ENCODE results near the gene RPS26. TPM values are rescaled to one million over a fixed set of nuclear protein-coding genes. Genes with fewer than 3 reads are reported as not detected.
"Not testable (repeated sequence)": the region's sequence is repeated elsewhere in the genome, so short reads cannot be mapped to it uniquely, and the experiment has no call there.

RPS26 gene
- total RNA-seq, 6 donors from 2014 or later, result 15.3 to 570 (median 150) TPM

DNA sequence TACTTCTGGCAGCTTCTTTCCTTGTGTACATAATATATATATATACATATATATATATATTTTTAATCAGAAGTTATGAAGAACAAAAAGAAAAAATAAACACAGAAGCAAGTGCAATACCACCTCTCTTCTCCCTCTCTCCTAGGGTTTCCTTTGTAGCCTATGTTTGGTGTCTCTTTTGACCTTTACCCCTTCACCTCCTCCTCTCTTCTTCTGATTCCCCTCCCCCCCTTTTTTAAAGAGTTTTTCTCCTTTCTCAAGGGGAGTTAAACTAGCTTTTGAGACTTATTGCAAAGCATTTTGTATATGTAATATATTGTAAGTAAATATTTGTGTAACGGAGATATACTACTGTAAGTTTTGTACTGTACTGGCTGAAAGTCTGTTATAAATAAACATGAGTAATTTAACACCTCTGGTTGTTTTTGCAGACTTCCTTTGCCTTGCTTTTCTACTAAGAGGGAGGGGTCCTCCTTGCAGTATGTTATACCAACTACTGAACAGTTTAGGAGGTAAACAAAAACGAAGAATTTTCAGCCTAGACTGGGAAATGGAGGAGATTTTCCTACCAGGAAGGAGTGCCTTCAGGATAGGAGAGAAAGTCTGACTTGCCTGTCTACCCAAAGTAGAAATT lies 3.6 kb upstream of the RPS26 start:
- Histone ChIP-seq H3K36me3 (peaks cover 7 to 41% (median 22%) of the 10 kb centered on the region in 4 donors), H3K9me3 (no peaks in the 10 kb centered on the region), H3K27ac (no peak overlapping the region), H3K27me3 (no peaks in the 10 kb centered on the region), H3K4me3 (no peak overlapping the region), H3K4me1 (peaks cover 4 to 18% (median 13%) of the 10 kb centered on the region in 4 donors)
- 56 to 57% methylated on average over 2 of the region's 2 CpGs for WGBS, 2 donors
- ATAC-seq (ENCODE audit: low FRiP score in 2 of 2), result no peak
- TF ChIP-seq, protein P1, sequence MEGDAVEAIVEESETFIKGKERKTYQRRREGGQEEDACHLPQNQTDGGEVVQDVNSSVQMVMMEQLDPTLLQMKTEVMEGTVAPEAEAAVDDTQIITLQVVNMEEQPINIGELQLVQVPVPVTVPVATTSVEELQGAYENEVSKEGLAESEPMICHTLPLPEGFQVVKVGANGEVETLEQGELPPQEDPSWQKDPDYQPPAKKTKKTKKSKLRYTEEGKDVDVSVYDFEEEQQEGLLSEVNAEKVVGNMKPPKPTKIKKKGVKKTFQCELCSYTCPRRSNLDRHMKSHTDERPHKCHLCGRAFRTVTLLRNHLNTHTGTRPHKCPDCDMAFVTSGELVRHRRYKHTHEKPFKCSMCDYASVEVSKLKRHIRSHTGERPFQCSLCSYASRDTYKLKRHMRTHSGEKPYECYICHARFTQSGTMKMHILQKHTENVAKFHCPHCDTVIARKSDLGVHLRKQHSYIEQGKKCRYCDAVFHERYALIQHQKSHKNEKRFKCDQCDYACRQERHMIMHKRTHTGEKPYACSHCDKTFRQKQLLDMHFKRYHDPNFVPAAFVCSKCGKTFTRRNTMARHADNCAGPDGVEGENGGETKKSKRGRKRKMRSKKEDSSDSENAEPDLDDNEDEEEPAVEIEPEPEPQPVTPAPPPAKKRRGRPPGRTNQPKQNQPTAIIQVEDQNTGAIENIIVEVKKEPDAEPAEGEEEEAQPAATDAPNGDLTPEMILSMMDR (IDR thresholded peaks at IDR 0.05), result no peak
- no peak for TF ChIP-seq POLR2AphosphoS5 (IDR thresholded peaks at IDR 0.05)
- no peak for TF ChIP-seq EP300 (IDR thresholded peaks at IDR 0.05)
- TF ChIP-seq POLR2A (IDR thresholded peaks at IDR 0.05), result no peak
- DNase-seq, result no peak

DNA sequence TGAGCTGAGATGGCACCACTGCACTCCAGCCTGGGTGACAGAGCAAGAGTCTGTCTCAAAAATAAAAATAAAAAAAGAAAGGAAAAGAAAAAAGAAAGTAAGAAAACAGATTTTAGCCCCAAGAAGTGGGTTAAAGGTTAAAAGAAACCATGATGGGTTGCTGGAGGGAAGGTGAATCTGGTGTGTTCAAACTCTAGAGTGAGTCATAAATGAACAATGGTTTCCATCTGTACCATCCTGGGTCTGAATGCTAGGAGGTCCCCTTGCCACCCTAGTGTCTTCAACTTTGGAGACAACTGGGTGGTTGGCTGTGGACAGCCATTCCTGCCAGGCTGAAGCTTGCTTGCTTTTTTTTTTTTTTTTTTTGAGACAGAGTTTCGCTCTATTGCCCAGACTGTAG lies 1.6 kb upstream of the RPS26 start:
- no peaks in the 10 kb centered on the region for H3K27me3 ChIP-seq
- TF ChIP-seq POLR2A (IDR thresholded peaks at IDR 0.05) (no peak), EP300 (IDR thresholded peaks at IDR 0.05) (no peak), POLR2AphosphoS5 (IDR thresholded peaks at IDR 0.05) (no peak)
- TF ChIP-seq, protein P1 (IDR thresholded peaks at IDR 0.05), result no peak
- H3K9me3 ChIP-seq, result no peaks in the 10 kb centered on the region
- no peak overlapping the region for H3K4me3 ChIP-seq
- H3K36me3 ChIP-seq, result peaks cover 10 to 43% (median 26%) of the 10 kb centered on the region in 4 donors
- H3K4me1 ChIP-seq, result peaks cover 12 to 24% (median 19%) of the 10 kb centered on the region in 4 donors
- ATAC-seq (ENCODE audit: low FRiP score in 2 of 2), result no peak
- H3K27ac ChIP-seq, result no peak overlapping the region
- WGBS, 2 donors, result 89 to 100% methylated on average over 1 of the region's 1 CpG
- no peak for DNase-seq

- ATAC-seq (ENCODE audit: low FRiP score in 2 of 2) (no peak), DNase-seq (no peak)
- WGBS, 2 donors, result 61 to 73% methylated on average over 14 of the region's 14 CpGs
- Histone ChIP-seq H3K27me3 (no peaks in the 10 kb centered on the region), H3K36me3 (peaks cover 10 to 43% (median 27%) of the 10 kb centered on the region in 4 donors), H3K27ac (peak overlapping the region; percentile 90 to 97 (median 92)), H3K4me3 (peak overlapping the region; percentile 59 to 80 (median 67)), H3K9me3 (no peaks in the 10 kb centered on the region), H3K4me1 (peaks cover 12 to 24% (median 19%) of the 10 kb centered on the region in 4 donors)
- TF ChIP-seq, protein P1 (IDR thresholded peaks at IDR 0.05), result peak in 2 of 6 experiments; percentile 12 to 14
- no peak for TF ChIP-seq POLR2A (IDR thresholded peaks at IDR 0.05)
Measured at GRCh38 chr12:56040963-56041551, 661 bp upstream of the RPS26 start.

- WGBS, 2 donors, result 0 to 4% methylated on average over 15 to 20 of the region's 20 CpGs
- not testable (repeated sequence) for ATAC-seq (ENCODE audit: low FRiP score in 2 of 2); DNase-seq
Measured at GRCh38 chr12:56042430-56042813, 704 bp downstream of the RPS26 start.

DNA sequence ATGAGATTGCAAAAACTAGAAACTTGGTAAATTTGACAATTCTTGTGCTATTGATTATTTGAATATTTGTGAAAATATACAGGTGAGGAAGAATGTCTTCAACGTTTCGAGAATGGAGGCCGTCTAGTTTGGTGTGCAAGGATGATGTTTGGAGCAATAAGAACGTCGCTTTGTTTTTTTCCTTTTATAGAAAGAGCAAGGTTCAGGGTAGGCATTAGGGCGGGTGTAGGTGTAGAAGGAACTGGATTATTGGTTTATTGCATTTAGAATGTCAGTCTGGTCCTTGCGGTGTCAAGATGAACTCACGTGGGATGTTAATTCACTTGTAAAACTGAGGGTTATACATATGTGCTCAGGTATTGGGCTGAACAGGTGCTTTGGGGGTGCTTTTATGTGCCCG lies 1.1 kb downstream of the RPS26 start:
- H3K4me3 ChIP-seq, result peak overlapping the region; percentile 59 to 80 (median 67)
- TF ChIP-seq EP300 (IDR thresholded peaks at IDR 0.05) (no peak), POLR2A (IDR thresholded peaks at IDR 0.05) (no peak), POLR2AphosphoS5 (IDR thresholded peaks at IDR 0.05) (no peak)
- TF ChIP-seq, protein P1 (IDR thresholded peaks at IDR 0.05), result no peak
- ATAC-seq (ENCODE audit: low FRiP score in 2 of 2), result no peak
- peaks cover 10 to 35% (median 24%) of the 10 kb centered on the region in 4 donors for H3K36me3 ChIP-seq
- peaks cover 12 to 24% (median 19%) of the 10 kb centered on the region in 4 donors for H3K4me1 ChIP-seq
- DNase-seq, result no peak
- H3K9me3 ChIP-seq, result no peaks in the 10 kb centered on the region
- H3K27me3 ChIP-seq, result no peaks in the 10 kb centered on the region
- H3K27ac ChIP-seq, result peak overlapping the region; percentile 90 to 97 (median 92)
- WGBS, 2 donors, result 43% methylated on average over 9 of the region's 9 CpGs

More at GRCh38 chr12:56042430-56042813, 704 bp downstream of the RPS26 start:
- Histone ChIP-seq H3K36me3 (peaks cover 10 to 38% (median 24%) of the 10 kb centered on the region in 4 donors), H3K4me3 (peak overlapping the region; percentile 59 to 80 (median 67)), H3K4me1 (peaks cover 12 to 24% (median 19%) of the 10 kb centered on the region in 4 donors), H3K27ac (peak overlapping the region; percentile 90 to 97 (median 92))
- not testable (repeated sequence) for H3K27me3 ChIP-seq, H3K9me3 ChIP-seq

Measured in upper lobe of left lung (tissue), 6 donors.